Measurements from ENCODE around the gene MAGI2.

MAGI2 gene

DNA sequence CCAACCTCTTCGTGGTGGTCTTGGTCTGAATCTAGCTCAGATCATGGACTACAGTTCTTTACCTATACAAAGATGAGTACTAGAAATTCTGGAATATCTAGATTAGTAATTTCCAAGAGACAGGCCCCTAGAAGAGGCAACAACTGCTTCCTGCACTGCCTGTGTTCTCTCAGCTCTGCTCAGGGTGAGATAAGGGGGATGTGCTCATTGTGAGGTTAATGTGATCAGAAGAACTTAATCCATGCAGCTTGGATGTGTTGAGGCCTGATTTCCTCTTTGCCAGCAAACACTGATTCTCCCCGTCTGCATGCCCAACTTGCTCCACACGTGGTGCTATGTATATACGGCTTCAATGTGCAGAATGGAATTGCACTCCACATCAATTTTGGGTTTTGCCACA lies 1386.9 kb downstream of the MAGI2 start:
- TF ChIP-seq EZH2phosphoT487 (IDR thresholded peaks at IDR 0.05; ENCODE audit: borderline replicate concordance): no peak
- no peaks in the 10 kb centered on the region for H3K27me3 ChIP-seq (ENCODE audit: insufficient read depth, low read length, poor library complexity, severe bottlenecking)
- no peaks in the 10 kb centered on the region for H3K36me3 ChIP-seq (ENCODE audit: insufficient read depth, low read length)
- no peak overlapping the region for H3K9ac ChIP-seq (ENCODE audit: low read depth, low read length, poor library complexity, severe bottlenecking)
- H3F3A ChIP-seq (ENCODE audit: low read depth): no peaks in the 10 kb centered on the region
- no peak overlapping the region for H2AFZ ChIP-seq (ENCODE audit: low read length)
- H3K4me2 ChIP-seq (ENCODE audit: low read depth, low read length, poor library complexity, severe bottlenecking): no peak overlapping the region
- no peaks in the 10 kb centered on the region for H3K9me2 ChIP-seq (replicated peaks; ENCODE audit: low read depth, low read length)
- H3K4me3 ChIP-seq (ENCODE audit: low read length, poor library complexity, severe bottlenecking): no peak overlapping the region
- no peaks in the 10 kb centered on the region for H3K4me1 ChIP-seq (ENCODE audit: insufficient read depth, low read length, poor library complexity, severe bottlenecking)
- H3K79me2 ChIP-seq (ENCODE audit: insufficient read depth, low read length): no peaks in the 10 kb centered on the region
- H4K20me1 ChIP-seq (ENCODE audit: insufficient read depth, low read length, poor library complexity, severe bottlenecking): no peaks in the 10 kb centered on the region
- H3K9me3 ChIP-seq (ENCODE audit: insufficient read depth, low read depth, low read length): no peaks in the 10 kb centered on the region

DNA sequence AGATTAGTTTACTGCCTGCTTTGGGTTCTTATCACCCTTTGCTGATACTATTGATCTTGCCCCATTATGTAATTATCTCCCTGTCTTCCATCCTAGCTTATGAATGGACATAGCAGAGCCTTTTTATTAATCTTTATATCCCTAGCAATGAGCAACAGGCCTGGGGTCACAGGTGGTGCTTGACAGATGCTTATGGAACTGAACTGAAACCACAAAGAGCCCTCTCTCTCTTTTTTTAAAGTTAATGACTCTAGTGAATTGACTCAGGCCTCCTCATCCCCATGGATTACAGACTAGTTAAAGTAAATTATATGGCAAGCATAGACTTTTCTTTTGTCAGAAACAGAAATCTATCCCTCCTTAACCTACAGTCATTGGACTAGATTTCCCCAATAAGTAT lies 1389.7 kb downstream of the MAGI2 start:
- H3K9ac ChIP-seq (ENCODE audit: low read depth, low read length, poor library complexity, severe bottlenecking): no peak overlapping the region
- TF ChIP-seq, protein P1, sequence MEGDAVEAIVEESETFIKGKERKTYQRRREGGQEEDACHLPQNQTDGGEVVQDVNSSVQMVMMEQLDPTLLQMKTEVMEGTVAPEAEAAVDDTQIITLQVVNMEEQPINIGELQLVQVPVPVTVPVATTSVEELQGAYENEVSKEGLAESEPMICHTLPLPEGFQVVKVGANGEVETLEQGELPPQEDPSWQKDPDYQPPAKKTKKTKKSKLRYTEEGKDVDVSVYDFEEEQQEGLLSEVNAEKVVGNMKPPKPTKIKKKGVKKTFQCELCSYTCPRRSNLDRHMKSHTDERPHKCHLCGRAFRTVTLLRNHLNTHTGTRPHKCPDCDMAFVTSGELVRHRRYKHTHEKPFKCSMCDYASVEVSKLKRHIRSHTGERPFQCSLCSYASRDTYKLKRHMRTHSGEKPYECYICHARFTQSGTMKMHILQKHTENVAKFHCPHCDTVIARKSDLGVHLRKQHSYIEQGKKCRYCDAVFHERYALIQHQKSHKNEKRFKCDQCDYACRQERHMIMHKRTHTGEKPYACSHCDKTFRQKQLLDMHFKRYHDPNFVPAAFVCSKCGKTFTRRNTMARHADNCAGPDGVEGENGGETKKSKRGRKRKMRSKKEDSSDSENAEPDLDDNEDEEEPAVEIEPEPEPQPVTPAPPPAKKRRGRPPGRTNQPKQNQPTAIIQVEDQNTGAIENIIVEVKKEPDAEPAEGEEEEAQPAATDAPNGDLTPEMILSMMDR (conservative IDR thresholded peaks at IDR 0.05; ENCODE audit: low read length): no peak
- TF ChIP-seq EZH2phosphoT487 (IDR thresholded peaks at IDR 0.05; ENCODE audit: borderline replicate concordance): no peak
- no peak overlapping the region for H3K4me3 ChIP-seq (ENCODE audit: low read length, poor library complexity, severe bottlenecking)
- H2AFZ ChIP-seq (ENCODE audit: low read length): no peak overlapping the region
- no peaks in the 10 kb centered on the region for H3K79me2 ChIP-seq (ENCODE audit: insufficient read depth, low read length)
- no peaks in the 10 kb centered on the region for H4K20me1 ChIP-seq (ENCODE audit: insufficient read depth, low read length, poor library complexity, severe bottlenecking)
- H3K9me2 ChIP-seq (replicated peaks; ENCODE audit: low read depth, low read length): no peaks in the 10 kb centered on the region
- no peaks in the 10 kb centered on the region for H3K36me3 ChIP-seq (ENCODE audit: insufficient read depth, low read length)
- H3K4me1 ChIP-seq (ENCODE audit: insufficient read depth, low read length, poor library complexity, severe bottlenecking): no peaks in the 10 kb centered on the region
- H3K27me3 ChIP-seq (ENCODE audit: insufficient read depth, low read length, poor library complexity, severe bottlenecking): no peaks in the 10 kb centered on the region
- no peak overlapping the region for H3K4me2 ChIP-seq (ENCODE audit: low read depth, low read length, poor library complexity, severe bottlenecking)
- H3F3A ChIP-seq (ENCODE audit: low read depth): no peaks in the 10 kb centered on the region
- no peaks in the 10 kb centered on the region for H3K9me3 ChIP-seq (ENCODE audit: insufficient read depth, low read depth, low read length)

DNA sequence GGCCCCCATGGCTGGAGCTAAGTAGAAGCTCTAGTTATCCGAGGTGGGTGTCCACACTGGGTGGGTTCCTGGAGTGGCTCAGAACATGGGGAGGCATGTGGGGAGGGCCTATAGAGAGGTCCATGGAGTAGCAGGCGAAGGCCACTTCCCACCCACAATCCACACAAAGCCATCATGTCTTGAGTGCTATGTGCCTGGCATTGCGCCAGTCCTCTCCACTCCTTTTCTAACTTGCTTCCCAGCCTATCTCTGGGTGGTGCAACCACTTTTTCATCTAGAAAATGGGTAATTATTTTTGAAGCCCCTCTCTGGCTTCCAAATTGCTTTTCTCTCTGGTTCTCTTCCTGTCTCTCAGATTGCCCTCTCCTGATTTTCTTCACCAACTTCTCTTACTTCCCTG lies 1391.3 kb downstream of the MAGI2 start:
- Histone ChIP-seq H3K9me3 (ENCODE audit: insufficient read depth, low read depth, low read length) (no peaks in the 10 kb centered on the region), H3K79me2 (ENCODE audit: insufficient read depth, low read length) (no peaks in the 10 kb centered on the region), H3F3A (ENCODE audit: low read depth) (no peaks in the 10 kb centered on the region), H3K9ac (ENCODE audit: low read depth, low read length, poor library complexity, severe bottlenecking) (no peak overlapping the region), H3K9me2 (replicated peaks; ENCODE audit: low read depth, low read length) (no peaks in the 10 kb centered on the region), H3K36me3 (ENCODE audit: insufficient read depth, low read length) (no peaks in the 10 kb centered on the region), H3K4me3 (ENCODE audit: low read length, poor library complexity, severe bottlenecking) (no peak overlapping the region), H2AFZ (ENCODE audit: low read length) (no peak overlapping the region), H3K4me2 (ENCODE audit: low read depth, low read length, poor library complexity, severe bottlenecking) (no peak overlapping the region), H4K20me1 (ENCODE audit: insufficient read depth, low read length, poor library complexity, severe bottlenecking) (no peaks in the 10 kb centered on the region), H3K4me1 (ENCODE audit: insufficient read depth, low read length, poor library complexity, severe bottlenecking) (no peaks in the 10 kb centered on the region), H3K27me3 (ENCODE audit: insufficient read depth, low read length, poor library complexity, severe bottlenecking) (no peaks in the 10 kb centered on the region)
- TF ChIP-seq EZH2phosphoT487 (IDR thresholded peaks at IDR 0.05; ENCODE audit: borderline replicate concordance): no peak

DNA sequence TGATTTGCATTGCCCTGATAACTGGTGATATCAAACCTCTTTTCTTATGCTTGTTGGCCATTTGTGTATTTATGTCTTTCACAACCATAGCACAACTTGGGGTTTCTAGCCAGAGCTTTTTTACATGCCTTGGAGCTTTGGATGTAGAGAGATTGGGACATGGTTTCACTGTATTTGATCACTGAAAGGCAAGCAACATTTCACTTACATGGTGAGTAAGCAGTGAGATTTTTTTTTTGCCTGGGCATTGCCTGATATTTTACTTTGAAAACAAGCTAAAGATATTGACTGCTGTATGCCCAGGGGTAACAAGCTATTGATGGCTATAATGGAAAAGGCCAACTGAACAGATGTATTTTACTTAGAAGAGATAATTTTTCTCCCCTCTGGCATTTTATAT lies 1395.9 kb downstream of the MAGI2 start:
- Histone ChIP-seq H3K4me2 (ENCODE audit: low read depth, low read length, poor library complexity, severe bottlenecking) (no peak overlapping the region), H4K20me1 (ENCODE audit: insufficient read depth, low read length, poor library complexity, severe bottlenecking) (no peaks in the 10 kb centered on the region), H3K9me2 (replicated peaks; ENCODE audit: low read depth, low read length) (no peaks in the 10 kb centered on the region), H3K36me3 (ENCODE audit: insufficient read depth, low read length) (no peaks in the 10 kb centered on the region), H3K9me3 (ENCODE audit: insufficient read depth, low read depth, low read length) (no peaks in the 10 kb centered on the region), H2AFZ (ENCODE audit: low read length) (no peak overlapping the region), H3K9ac (ENCODE audit: low read depth, low read length, poor library complexity, severe bottlenecking) (no peak overlapping the region), H3K79me2 (ENCODE audit: insufficient read depth, low read length) (no peaks in the 10 kb centered on the region), H3F3A (ENCODE audit: low read depth) (no peaks in the 10 kb centered on the region), H3K4me3 (ENCODE audit: low read length, poor library complexity, severe bottlenecking) (no peak overlapping the region), H3K27me3 (ENCODE audit: insufficient read depth, low read length, poor library complexity, severe bottlenecking) (no peaks in the 10 kb centered on the region), H3K4me1 (ENCODE audit: insufficient read depth, low read length, poor library complexity, severe bottlenecking) (no peaks in the 10 kb centered on the region)
- TF ChIP-seq, protein P1 (conservative IDR thresholded peaks at IDR 0.05; ENCODE audit: low read length): no peak
- no peak for TF ChIP-seq EZH2phosphoT487 (IDR thresholded peaks at IDR 0.05; ENCODE audit: borderline replicate concordance)

Data from Loucy (cell line).